Endothelial cell of umbilical vein (primary cell): ENCODE measurements around the gene CDKN2AIP. TPM values are rescaled to one million over a fixed set of nuclear protein-coding genes. Genes with fewer than 3 reads are reported as not detected.

Experiments
- BruUV-seq: library from RNA; stranded (reverse); fragments of 400-500 nt; replicated peaks from 2 replicates; lab custom pipeline; 2021; lab: Mats Ljungman, UMichigan
- CTCF ChIA-PET: fragments of 300-600, 350-600 bp; sonication (Branson Sonifier 250); formaldehyde crosslinking; loops from one replicate; lab custom pipeline; 2021; ENCODE audit warnings: antibody characterized with exemption, inconsistent platforms; lab: Charles Lee
- POLR2A ChIA-PET: fragments of 300-600, 350-600 bp; sonication (Branson Sonifier 250); formaldehyde crosslinking; loops from one replicate; lab custom pipeline; 2021; ENCODE audit warnings: antibody characterized with exemption, inconsistent platforms; lab: Charles Lee
- DNase-seq: peaks from one replicate; pipeline ENCODE4 v3.0.0-alpha.2; 2011; ENCODE audit warnings: low read depth, low spot score
- FAIRE-seq: peaks from 2 replicates; lab custom pipeline; 2011; peaks lifted over from hg19 to GRCh38; lab: Jason Lieb, UNC
- H2AFZ ChIP-seq: 2 replicates; pipeline ENCODE4 v1.6.0; 2012; ENCODE audit warnings: low read depth, low read length, control low read depth, inconsistent platforms
- H3K27ac ChIP-seq: 2 replicates; pipeline ENCODE4 v1.5.1; 2011; ENCODE audit warnings: low read depth, mild to moderate bottlenecking, control low read depth, low read length, moderate library complexity; ENCODE audit not compliant: insufficient read depth
- H3K27me3 ChIP-seq, 2 experiments: 2 replicates each; pipeline versions ENCODE4 v1.6.0 to v1.6.1; 2011; ENCODE audit warnings: low read length in 2 of 2, mixed read lengths in 1 of 2; ENCODE audit not compliant: control insufficient read depth in 2 of 2, insufficient read depth in 2 of 2
- H3K36me3 ChIP-seq, 2 experiments: 2 replicates in 1 of 2; 3 replicates in 1 of 2; pipeline ENCODE4 v1.5.1; 2011; ENCODE audit warnings: low read length in 2 of 2, mild to moderate bottlenecking in 1 of 2, moderate library complexity in 1 of 2; ENCODE audit not compliant: control insufficient read depth in 2 of 2, insufficient read depth in 2 of 2; ENCODE audit errors: extremely low read depth in 1 of 2
- H3K4me1 ChIP-seq: 3 replicates; pipeline ENCODE4 v1.5.1; 2011; ENCODE audit warnings: mild to moderate bottlenecking, low read length; ENCODE audit not compliant: control insufficient read depth, insufficient read depth; ENCODE audit errors: extremely low read depth
- H3K4me2 ChIP-seq: 2 replicates; pipeline ENCODE4 v1.6.1; 2011; ENCODE audit warnings: low read length, control low read depth, mixed read lengths; ENCODE audit not compliant: insufficient read depth
- H3K4me3 ChIP-seq, 3 experiments: fragments of 200-600 bp in 1 of 3; sonication (generic), shearing (Covaris generic) in 1 of 3; replicated peaks in 1 of 3; 2 replicates each; pipeline ENCODE4 v1.5.1; 2011 to 2016; ENCODE audit warnings: control low read depth in 3 of 3, low read length in 3 of 3, mild to moderate bottlenecking in 2 of 3, inconsistent platforms in 1 of 3, low read depth in 1 of 3, moderate library complexity in 1 of 3; ENCODE audit not compliant: insufficient read depth in 1 of 3
- H3K79me2 ChIP-seq: 2 replicates; pipeline ENCODE4 v1.6.0; 2012; ENCODE audit warnings: low read length, inconsistent platforms; ENCODE audit not compliant: control insufficient read depth, insufficient read depth
- H3K9ac ChIP-seq: replicated peaks from 2 replicates; pipeline ENCODE3; 2011; ENCODE audit warnings: low read length, control low read depth; ENCODE audit not compliant: insufficient read depth; ENCODE audit errors: extremely low read depth
- H3K9me1 ChIP-seq: replicated peaks from 3 replicates; pipeline ENCODE4 v1.6.0; 2011; ENCODE audit warnings: mild to moderate bottlenecking, low read length; ENCODE audit not compliant: control insufficient read depth, insufficient read depth; ENCODE audit errors: extremely low read depth
- H3K9me3 ChIP-seq: replicated peaks from 2 replicates; pipeline ENCODE4 v1.5.1; 2012; ENCODE audit warnings: low read length, inconsistent platforms; ENCODE audit not compliant: control insufficient read depth, insufficient read depth
- H4K20me1 ChIP-seq: replicated peaks from 2 replicates; pipeline ENCODE3; 2011; ENCODE audit warnings: mild to moderate bottlenecking, low read length; ENCODE audit not compliant: control insufficient read depth, insufficient read depth; ENCODE audit errors: extremely low read depth
- CTCF ChIP-seq, 2 donors: IDR thresholded peaks; 1 replicate in 1 of 2; 2 replicates in 1 of 2; pipeline ENCODE4 v1.5.1; 2011; ENCODE audit warnings: low read length in 2 of 2, mild to moderate bottlenecking in 2 of 2, moderate library complexity in 2 of 2, control low read depth in 1 of 2, inconsistent platforms in 1 of 2, low read depth in 1 of 2; ENCODE audit not compliant: insufficient read depth in 1 of 2; ENCODE audit errors: extremely low read depth in 1 of 2
- EZH2 ChIP-seq: IDR thresholded peaks from 2 replicates; pipeline ENCODE4 v1.6.1; 2012; ENCODE audit warnings: borderline replicate concordance, low read depth, mild to moderate bottlenecking, moderate library complexity, low read length, inconsistent platforms; ENCODE audit not compliant: severe bottlenecking
- FOS ChIP-seq: IDR thresholded peaks from 2 replicates; pipeline ENCODE4 v1.6.1; 2011; ENCODE audit warnings: mild to moderate bottlenecking, low read length, moderate library complexity, borderline replicate concordance; ENCODE audit not compliant: insufficient read depth
- GATA2 ChIP-seq: IDR thresholded peaks from 2 replicates; pipeline ENCODE4 v1.7.0; 2011; ENCODE audit warnings: low read depth, mild to moderate bottlenecking, moderate library complexity, mixed read lengths, low read length; ENCODE audit not compliant: insufficient read length, insufficient read depth
- JUN ChIP-seq: IDR thresholded peaks from 2 replicates; pipeline ENCODE4 v1.6.1; 2011; ENCODE audit warnings: borderline replicate concordance, low read depth; ENCODE audit not compliant: insufficient read length, insufficient read depth
- MYC ChIP-seq: IDR thresholded peaks from one replicate; pipeline ENCODE4 v1.6.1; 2011; ENCODE audit warnings: mild to moderate bottlenecking, low read depth, low read length
- POLR2A ChIP-seq: IDR thresholded peaks from 2 replicates; pipeline ENCODE4 v1.6.1; 2012; ENCODE audit warnings: low read depth, mild to moderate bottlenecking, control low read depth, low read length
- POLR2AphosphoS5 ChIP-seq: IDR thresholded peaks from 2 replicates; pipeline ENCODE4 v1.6.1; 2012; ENCODE audit warnings: low read depth, mild to moderate bottlenecking, control low read depth, low read length, moderate library complexity; ENCODE audit not compliant: insufficient read depth
- dilution Hi-C: fragments of 300-500 bp; cut with MboI; formaldehyde crosslinking; loops from one replicate; pipeline ENCODE4 v1.15.0; 2019; ENCODE audit warnings: low sequenced_read_pairs; ENCODE audit not compliant: extremely low pct_ligation_motif_present
- intact Hi-C: fragments of 100-400 bp; cut with micrococcal nuclease; formaldehyde crosslinking; loops from one replicate; pipeline ENCODE4 v1.10.0; 2022
- polyA plus RNA-seq, 4 experiments: library from polyadenylated mRNA; depleted of rRNA in 3 of 4; stranded (reverse) in 3 of 4; unstranded in 1 of 4; fragments of >200 nt; gene quantifications; 2 replicates each; pipeline versions ENCODE4 v1.2.1 to v1.2.3, GENCODE V29; 2011 to 2012; ENCODE audit warnings: missing spikeins in 1 of 4
- total RNA-seq: library from RNA; stranded (reverse); gene quantifications from 2 replicates; pipeline ENCODE4 v1.2.3, GENCODE V29; 2021
- TF ChIP-seq, protein P1 (sequence below): IDR thresholded peaks from 2 replicates; pipeline ENCODE4 v1.6.1; 2011; ENCODE audit not compliant: insufficient read depth, insufficient read length

Gene CDKN2AIP
- total and polyA plus RNA-seq, 2 donors (not counting 3 experiments of a cell fraction or from before 2014, with no cell fraction given): 5.1 to 12.8 TPM

GRCh38 chr4:183403961-183404360, 40.5 kb upstream of the CDKN2AIP start:
- H3K9me1 ChIP-seq: no peaks in the 10 kb centered on the region
- H4K20me1 ChIP-seq: no peaks in the 10 kb centered on the region
- dilution Hi-C loops: no loop called here
- no peak overlapping the region for H3K9ac ChIP-seq
- ChIA-PET POLR2A (no interaction called here), CTCF (interaction anchor here (1.2 to 1.7 kb wide), 3 partner anchors 25 to 466 kb away, joined by 3 to 4 read pairs (median 3); no protein-coding TSS in a partner anchor)
- no peaks in the 10 kb centered on the region for H3K9me3 ChIP-seq
- BruUV-seq: no TSS peak
- intact Hi-C loops: no loop called here
- no peaks in the 10 kb centered on the region for H3K36me3 ChIP-seq
- DNase-seq (no peak), FAIRE-seq (no peak)
- H3K4me1 ChIP-seq: peaks cover 7% of the 10 kb centered on the region
- H3K27ac ChIP-seq: no peak overlapping the region
- H3K27me3 ChIP-seq: no peaks in the 10 kb centered on the region
- TF ChIP-seq POLR2A (no peak), FOS (no peak), MYC (no peak), GATA2 (no peak), POLR2AphosphoS5 (no peak), CTCF (IDR thresholded peaks at IDR 0.05; ENCODE audit: extremely low read depth in 1 of 2, insufficient read depth in 1 of 2, low read depth in 1 of 2, low read length in 2 of 2) (no peak), JUN (no peak), EZH2 (no peak)
- TF ChIP-seq, protein P1, sequence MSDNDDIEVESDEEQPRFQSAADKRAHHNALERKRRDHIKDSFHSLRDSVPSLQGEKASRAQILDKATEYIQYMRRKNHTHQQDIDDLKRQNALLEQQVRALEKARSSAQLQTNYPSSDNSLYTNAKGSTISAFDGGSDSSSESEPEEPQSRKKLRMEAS: no peak
- H3K79me2 ChIP-seq: no peaks in the 10 kb centered on the region
- no peak overlapping the region for H3K4me3 ChIP-seq
- H3K4me2 ChIP-seq: no peak overlapping the region
- no peak overlapping the region for H2AFZ ChIP-seq
